IMR-90 (cell line): Measurements from ENCODE around the gene AGAP1. TPM values are rescaled to one million over a fixed set of nuclear protein-coding genes. Genes with fewer than 3 reads are reported as not detected.

ENCODE experiments used
- ATAC-seq: fragments of 200-7000 bp; cut with Tn5 transposase; 2 replicates; pipeline ENCODE4 v1.9.1; 2020; ENCODE audit warnings: low read depth, mild to moderate bottlenecking, moderate library complexity
- BruUV-seq: library from RNA; stranded (reverse); fragments of 400-500 nt; replicated peaks from 2 replicates; lab custom pipeline; 2021; lab: Mats Ljungman, UMichigan
- CTCF ChIA-PET: fragments of 300-600 bp; formaldehyde crosslinking; extraction: SDS; loops from one replicate; lab custom pipeline; 2021; ENCODE audit warnings: antibody characterized with exemption; lab: Yijun Ruan, JAX
- POLR2A ChIA-PET: fragments of 300-600 bp; sonication (Branson Sonifier 250); formaldehyde crosslinking; loops from one replicate; lab custom pipeline; 2022; ENCODE audit warnings: antibody characterized with exemption; ENCODE audit not compliant: unreplicated experiment; lab: Charles Lee
- DNase-seq: peaks from one replicate; pipeline ENCODE4 v3.0.0; 2013
- H2AFZ ChIP-seq: replicated peaks from 2 replicates; pipeline ENCODE3; 2013; ENCODE audit warnings: low read length, mild to moderate bottlenecking; ENCODE audit not compliant: poor library complexity
- H2AK5ac ChIP-seq: 2 replicates; pipeline ENCODE4 v1.6.1; 2013; ENCODE audit warnings: low read depth, low read length, inconsistent platforms
- H2AK9ac ChIP-seq: replicated peaks from 2 replicates; pipeline ENCODE3; 2013; ENCODE audit warnings: mild to moderate bottlenecking, low read depth, low read length, moderate library complexity; ENCODE audit not compliant: poor library complexity
- H2BK120ac ChIP-seq: 2 replicates; pipeline ENCODE4 v1.6.1; 2013; ENCODE audit warnings: low read depth, low read length, inconsistent platforms
- H2BK15ac ChIP-seq: 3 replicates; pipeline ENCODE4 v1.6.1; 2013; ENCODE audit warnings: low read depth, low read length, inconsistent platforms
- H2BK20ac ChIP-seq: 2 replicates; pipeline ENCODE4 v1.6.1; 2013; ENCODE audit warnings: low read depth, mild to moderate bottlenecking, inconsistent platforms, low read length, moderate library complexity
- H2BK5ac ChIP-seq: 2 replicates; pipeline ENCODE4 v1.6.1; 2013; ENCODE audit warnings: mild to moderate bottlenecking, low read depth, low read length, inconsistent platforms; ENCODE audit not compliant: poor library complexity, severe bottlenecking
- H3K14ac ChIP-seq: replicated peaks from 2 replicates; pipeline ENCODE4 v1.6.1; 2013; ENCODE audit warnings: low read depth, low read length, inconsistent platforms
- H3K18ac ChIP-seq: 2 replicates; pipeline ENCODE4 v1.6.1; 2013; ENCODE audit warnings: low read depth, low read length, control low read depth
- H3K23ac ChIP-seq: 2 replicates; pipeline ENCODE4 v1.6.1; 2013; ENCODE audit warnings: low read depth, low read length, inconsistent platforms
- H3K27ac ChIP-seq: 2 replicates; pipeline ENCODE4 v1.5.1; 2013; ENCODE audit warnings: mild to moderate bottlenecking, control low read depth, low read length; ENCODE audit not compliant: insufficient read depth
- H3K27me3 ChIP-seq: 2 replicates; pipeline ENCODE4 v1.6.1; 2013; ENCODE audit warnings: low read length; ENCODE audit not compliant: control insufficient read depth, insufficient read depth
- H3K36me3 ChIP-seq: 2 replicates; pipeline ENCODE4 v1.6.1; 2013; ENCODE audit warnings: low read length, mixed read lengths; ENCODE audit not compliant: control insufficient read depth, insufficient read depth
- H3K4ac ChIP-seq: 2 replicates; pipeline ENCODE4 v1.6.1; 2013; ENCODE audit warnings: low read depth, low read length, inconsistent platforms
- H3K4me1 ChIP-seq: 2 replicates; pipeline ENCODE4 v1.6.1; 2013; ENCODE audit warnings: low read length, mixed read lengths; ENCODE audit not compliant: control insufficient read depth, insufficient read depth
- H3K4me2 ChIP-seq: 2 replicates; pipeline ENCODE4 v1.6.1; 2013; ENCODE audit warnings: low read depth, mild to moderate bottlenecking, control low read depth, low read length, moderate library complexity
- H3K4me3 ChIP-seq: 2 replicates; pipeline ENCODE4 v1.5.1; 2013; ENCODE audit warnings: low read depth, mild to moderate bottlenecking, control low read depth, low read length, moderate library complexity; ENCODE audit not compliant: insufficient read depth
- H3K56ac ChIP-seq: 2 replicates; pipeline ENCODE4 v1.6.1; 2013; ENCODE audit warnings: low read length, inconsistent platforms; ENCODE audit not compliant: insufficient read depth; ENCODE audit errors: extremely low read depth
- H3K79me1 ChIP-seq, 2 experiments: 2 replicates each; pipeline ENCODE4 v1.6.1; 2013; ENCODE audit warnings: low read length in 2 of 2, inconsistent platforms in 1 of 2, low read depth in 1 of 2
- H3K9ac ChIP-seq: 2 replicates; pipeline ENCODE4 v1.6.1; 2013; ENCODE audit warnings: low read depth, low read length, control low read depth
- H3K9me1 ChIP-seq: 2 replicates; pipeline ENCODE4 v1.6.1; 2013; ENCODE audit warnings: low read length, inconsistent platforms; ENCODE audit not compliant: insufficient read depth
- H3K9me3 ChIP-seq: 2 replicates; pipeline ENCODE4 v1.6.1; 2013; ENCODE audit warnings: low read length; ENCODE audit not compliant: control insufficient read depth, insufficient read depth
- H4K20me1 ChIP-seq: 2 replicates; pipeline ENCODE4 v1.6.1; 2013; ENCODE audit warnings: low read length, inconsistent platforms; ENCODE audit not compliant: insufficient read depth
- H4K5ac ChIP-seq: 2 replicates; pipeline ENCODE4 v1.6.1; 2013; ENCODE audit warnings: mild to moderate bottlenecking, low read depth, low read length, control low read depth
- H4K8ac ChIP-seq, 2 experiments: 2 replicates each; pipeline ENCODE4 v1.6.1; 2013; ENCODE audit warnings: low read depth in 2 of 2, low read length in 2 of 2, control low read depth in 1 of 2, inconsistent platforms in 1 of 2
- H4K91ac ChIP-seq: 2 replicates; pipeline ENCODE4 v1.6.1; 2013; ENCODE audit warnings: low read depth, low read length, inconsistent platforms; ENCODE audit not compliant: insufficient read depth
- CEBPB ChIP-seq: IDR thresholded peaks from 2 replicates; pipeline ENCODE4 v1.6.1; 2012; ENCODE audit warnings: low read depth, low read length, improper control_type of control experiment
- ELK1 ChIP-seq: fragments of 150-350 bp; IDR thresholded peaks from 2 replicates; pipeline ENCODE4 v1.6.1; 2016; ENCODE audit warnings: low read depth, mild to moderate bottlenecking, low read length, moderate library complexity, borderline replicate concordance
- RFX5 ChIP-seq: IDR thresholded peaks from 2 replicates; pipeline ENCODE4 v1.8.0; 2012; ENCODE audit warnings: low read depth, mild to moderate bottlenecking, low read length, moderate library complexity
- WGBS, 2 experiments: methylation state at CpG; one replicate each; pipeline versions ENCODE4 v1.1.5 to v1.1.7; 2013; ENCODE audit warnings: missing lambda C conversion rate in 2 of 2; ENCODE audit not compliant: insufficient read length in 1 of 2; ENCODE audit errors: extremely low coverage in 2 of 2; 5-methylcytosine and 5-hydroxymethylcytosine counted together
- dilution Hi-C: fragments of 300-500 bp; cut with HindIII; formaldehyde crosslinking; loops from one replicate; pipeline ENCODE4 v1.14.3; 2018; ENCODE audit warnings: low sequenced_read_pairs; ENCODE audit not compliant: unreplicated experiment
- in situ Hi-C: fragments of 300-500 bp; cut with MboI; formaldehyde crosslinking; loops from 3 replicates; pipeline ENCODE4 v1.14.3; 2019; ENCODE audit warnings: low sequenced_read_pairs, inconsistent platforms, mixed read lengths
- intact Hi-C: fragments of 100-400 bp; cut with micrococcal nuclease; formaldehyde crosslinking; loops from 2 replicates; pipeline ENCODE4 v1.10.0; 2022
- polyA plus RNA-seq, 3 experiments: library from polyadenylated mRNA; depleted of rRNA; stranded (reverse); fragments of >200 nt; gene quantifications; 2 replicates each; pipeline ENCODE4 v1.2.3, GENCODE V29; 2012; ENCODE audit warnings: low replicate concordance in 1 of 3
- total RNA-seq: library from RNA; depleted of rRNA; stranded (reverse); fragments of >200 nt; gene quantifications from 2 replicates; pipeline ENCODE4 v1.2.3, GENCODE V29; 2012

Gene AGAP1
- total and polyA plus RNA-seq, 2 of the 4 experiments (the other 2 are of a cell fraction): 15.1 to 16.4 TPM

GRCh38 chr2:236008006-236008405, 514.2 kb downstream of the AGAP1 start:
- dilution Hi-C loops: no loop called here
- POLR2A ChIA-PET: no interaction called here

More at GRCh38 chr2:236008006-236008405, 514.2 kb downstream of the AGAP1 start:
- Histone ChIP-seq H4K5ac (no peak overlapping the region), H3K14ac (no peak overlapping the region), H3K4me2 (no peak overlapping the region), H3K27me3 (no peaks in the 10 kb centered on the region), H2BK15ac (no peak overlapping the region), H2AK9ac (no peak overlapping the region), H4K20me1 (no peaks in the 10 kb centered on the region), H4K91ac (no peak overlapping the region), H2BK5ac (no peak overlapping the region), H2AFZ (no peak overlapping the region), H3K23ac (no peak overlapping the region), H4K8ac (no peak overlapping the region), H3K18ac (no peak overlapping the region), H3K4ac (no peak overlapping the region), H3K9ac (no peak overlapping the region), H3K9me3 (no peaks in the 10 kb centered on the region), H3K4me1 (no peaks in the 10 kb centered on the region), H3K9me1 (no peaks in the 10 kb centered on the region), H3K27ac (no peak overlapping the region), H3K36me3 (no peaks in the 10 kb centered on the region), H2AK5ac (no peak overlapping the region), H3K56ac (no peak overlapping the region), H3K79me1 (no peaks in the 10 kb centered on the region), H2BK120ac (no peak overlapping the region), H3K4me3 (no peak overlapping the region), H2BK20ac (no peak overlapping the region)
- no TSS peak for BruUV-seq
- 83% methylated on average over 2 of the region's 6 CpGs; no CpG with 5 or more reads in 1 of the 2 experiments for WGBS, 2 experiments
- intact Hi-C loops: no loop called here
- DNase-seq (no peak), ATAC-seq (no peak)
- CTCF ChIA-PET: no interaction called here
- TF ChIP-seq CEBPB (no peak), ELK1 (no peak), RFX5 (no peak)
- in situ Hi-C loops: no loop called here
